HG03558 (cell line): ENCODE measurements around the gene C16orf96.

Experiments used
- ATAC-seq: cut with Tn5 transposase; IDR thresholded peaks from one replicate; pipeline ENCODE4 v1.9.1; 2021; ENCODE audit warnings: moderate number of reproducible peaks; ENCODE audit not compliant: unreplicated experiment; ENCODE audit errors: extremely low read depth

The C16orf96 gene

GRCh38 chr16:4637501-4638166 is 81.5 kb downstream of the C16orf96 start:
- no peak for ATAC-seq

GRCh38 chr16:4639899-4640509 is 83.9 kb downstream of the C16orf96 start:
- ATAC-seq = no peak

GRCh38 chr16:4640572-4641305 is 84.6 kb downstream of the C16orf96 start:
- no peak for ATAC-seq

GRCh38 chr16:4641306-4641687 is 85.2 kb downstream of the C16orf96 start:
- no peak for ATAC-seq

- no peak for ATAC-seq
Measured at GRCh38 chr16:4641895-4642294, 85.8 kb downstream of the C16orf96 start.

GRCh38 chr16:4646773-4647643 is 90.9 kb downstream of the C16orf96 start:
- ATAC-seq = no peak

GRCh38 chr16:4647644-4647980 is 91.5 kb downstream of the C16orf96 start:
- no peak for ATAC-seq

- no peak for ATAC-seq
Measured at GRCh38 chr16:4648917-4649316, 92.8 kb downstream of the C16orf96 start.

- no peak for ATAC-seq
Measured at GRCh38 chr16:4649744-4650442, 93.8 kb downstream of the C16orf96 start.
